GM21381 (cell line): ENCODE results near the gene SFXN5.
A peak's percentile ranks its signal among the peaks of the same experiment; 100 is the strongest.
"Not testable (repeated sequence)": the region's sequence is repeated elsewhere in the genome, so short reads cannot be mapped to it uniquely, and the experiment has no call there.

Source experiments
- ATAC-seq: cut with Tn5 transposase; IDR thresholded peaks from one replicate; pipeline ENCODE4 v1.9.1; 2021; ENCODE audit warnings: mild to moderate bottlenecking, moderate library complexity; ENCODE audit not compliant: unreplicated experiment

The SFXN5 gene

GRCh38 chr2:73101626-73102256, 30.2 kb upstream of the SFXN5 start:
- ATAC-seq, result no peak

GRCh38 chr2:73100956-73101355, 29.4 kb upstream of the SFXN5 start:
- no peak for ATAC-seq

- no peak for ATAC-seq
These were observed 28.0 kb upstream of the SFXN5 start for GRCh38 chr2:73099486-73099885.

GRCh38 chr2:73095910-73096309, 24.4 kb upstream of the SFXN5 start:
- ATAC-seq, result no peak

- ATAC-seq, result not testable (repeated sequence)
These were observed 22.2 kb upstream of the SFXN5 start for GRCh38 chr2:73093601-73094218.

GRCh38 chr2:73092146-73092783, 20.8 kb upstream of the SFXN5 start:
- ATAC-seq, result no peak

- no peak for ATAC-seq
These were observed 20.2 kb upstream of the SFXN5 start for GRCh38 chr2:73091696-73092095.

GRCh38 chr2:73091164-73091563, 19.7 kb upstream of the SFXN5 start:
- no peak for ATAC-seq

- ATAC-seq, result no peak
These were observed 17.9 kb upstream of the SFXN5 start for GRCh38 chr2:73089270-73090030.

GRCh38 chr2:73088703-73089102, 17.2 kb upstream of the SFXN5 start:
- ATAC-seq, result no peak

GRCh38 chr2:73088211-73088610, 16.7 kb upstream of the SFXN5 start:
- no peak for ATAC-seq

- no peak for ATAC-seq
These were observed 15.8 kb upstream of the SFXN5 start for GRCh38 chr2:73087311-73087710.

GRCh38 chr2:73085691-73086090, 14.2 kb upstream of the SFXN5 start:
- peak; percentile 86 for ATAC-seq

- ATAC-seq, result no peak
These were observed 13.5 kb upstream of the SFXN5 start for GRCh38 chr2:73084971-73085370.

GRCh38 chr2:73083886-73084800, 12.6 kb upstream of the SFXN5 start:
- no peak for ATAC-seq

- no peak for ATAC-seq
These were observed 11.3 kb upstream of the SFXN5 start for GRCh38 chr2:73082523-73083410.

- no peak for ATAC-seq
These were observed 9.7 kb upstream of the SFXN5 start for GRCh38 chr2:73081181-73081671.

GRCh38 chr2:73080321-73081131, 9.0 kb upstream of the SFXN5 start:
- ATAC-seq, result no peak

- ATAC-seq, result no peak
These were observed 8.1 kb upstream of the SFXN5 start for GRCh38 chr2:73079636-73080035.
